ENCODE data around the gene FAM234A. TPM values are rescaled to one million over a fixed set of nuclear protein-coding genes. Genes with fewer than 3 reads are reported as not detected.
"Not testable (repeated sequence)": the region's sequence is repeated elsewhere in the genome, so short reads cannot be mapped to it uniquely, and the experiment has no call there.

The FAM234A gene
- total RNA-seq, 1 experiment from 2014 or later = 28.3 TPM

GRCh38 chr16:265711-266110 is 31.1 kb downstream of the FAM234A start:
- DNase-seq = peak; percentile 37 to 49

GRCh38 chr16:266258-267164 is 31.9 kb downstream of the FAM234A start:
- Histone ChIP-seq H3K9me3 (replicated peaks) (no peaks in the 10 kb centered on the region), H3K27ac (no peak overlapping the region), H3K4me1 (peaks cover 12% of the 10 kb centered on the region; the same call in 1 of the 2 replicates), H3K27me3 (no peaks in the 10 kb centered on the region), H3K4me3 (no peak overlapping the region), H3K36me3 (no peaks in the 10 kb centered on the region)
- DNase-seq = no peak

More at GRCh38 chr16:265711-266110, 31.1 kb downstream of the FAM234A start:
- Histone ChIP-seq H3K4me1 (peaks cover 12% of the 10 kb centered on the region; the same call in 1 of the 2 replicates), H3K27me3 (no peaks in the 10 kb centered on the region), H3K9me3 (replicated peaks) (no peaks in the 10 kb centered on the region), H3K4me3 (no peak overlapping the region), H3K36me3 (no peaks in the 10 kb centered on the region), H3K27ac (no peak overlapping the region)

- H3K4me1 ChIP-seq = peaks cover 12% of the 10 kb centered on the region; the same call in 1 of the 2 replicates
- not testable (repeated sequence) for H3K27me3 ChIP-seq; DNase-seq; H3K27ac ChIP-seq; H3K9me3 ChIP-seq (replicated peaks); H3K36me3 ChIP-seq; H3K4me3 ChIP-seq
These were observed 32.9 kb downstream of the FAM234A start for GRCh38 chr16:267562-267961.

- Histone ChIP-seq H3K9me3 (replicated peaks) (no peaks in the 10 kb centered on the region), H3K27ac (no peak overlapping the region)
- no peak for DNase-seq
These were observed 33.8 kb downstream of the FAM234A start for GRCh38 chr16:268141-269053.

GRCh38 chr16:269061-269796 is 34.6 kb downstream of the FAM234A start:
- Histone ChIP-seq H3K4me1 (peaks cover 12% of the 10 kb centered on the region), H3K36me3 (no peaks in the 10 kb centered on the region), H3K9me3 (replicated peaks) (no peaks in the 10 kb centered on the region), H3K27ac (no peak overlapping the region), H3K4me3 (no peak overlapping the region), H3K27me3 (no peaks in the 10 kb centered on the region)
- DNase-seq = no peak

More at GRCh38 chr16:268141-269053, 33.8 kb downstream of the FAM234A start:
- H3K4me1 ChIP-seq = peaks cover 12% of the 10 kb centered on the region
- H3K36me3 ChIP-seq = no peaks in the 10 kb centered on the region
- H3K27me3 ChIP-seq = no peaks in the 10 kb centered on the region
- H3K4me3 ChIP-seq = no peak overlapping the region

- H3K27ac ChIP-seq = no peak overlapping the region
- no peaks in the 10 kb centered on the region for H3K9me3 ChIP-seq (replicated peaks)
- no peaks in the 10 kb centered on the region for H3K36me3 ChIP-seq
- H3K27me3 ChIP-seq = no peaks in the 10 kb centered on the region
- peaks cover 9% of the 10 kb centered on the region for H3K4me1 ChIP-seq
- no peak overlapping the region for H3K4me3 ChIP-seq
- DNase-seq = no peak
These were observed 36.0 kb downstream of the FAM234A start for GRCh38 chr16:270381-271255.

- no peaks in the 10 kb centered on the region; the same call in 1 of the 2 replicates for H3K4me1 ChIP-seq
- H3K27ac ChIP-seq = no peak overlapping the region
- H3K27me3 ChIP-seq = no peaks in the 10 kb centered on the region
- no peaks in the 10 kb centered on the region for H3K36me3 ChIP-seq
- 0 out of 2 replicates have a peak overlapping the region, but pooled peaks have one; percentile 15 for H3K4me3 ChIP-seq
- DNase-seq = no peak
- no peaks in the 10 kb centered on the region for H3K9me3 ChIP-seq (replicated peaks)
These were observed 38.3 kb downstream of the FAM234A start for GRCh38 chr16:272633-273546.

- no peaks in the 10 kb centered on the region for H3K27me3 ChIP-seq
- no peak for DNase-seq
These were observed 39.2 kb downstream of the FAM234A start for GRCh38 chr16:273547-274421.

GRCh38 chr16:275041-275641 is 40.5 kb downstream of the FAM234A start:
- no peaks in the 10 kb centered on the region for H3K9me3 ChIP-seq (replicated peaks)
- no peak overlapping the region for H3K4me3 ChIP-seq
- no peaks in the 10 kb centered on the region for H3K27me3 ChIP-seq
- no peaks in the 10 kb centered on the region for H3K36me3 ChIP-seq
- no peak for DNase-seq
- peaks cover 2% of the 10 kb centered on the region; the same call in 1 of the 2 replicates for H3K4me1 ChIP-seq
- no peak overlapping the region for H3K27ac ChIP-seq

More at GRCh38 chr16:273547-274421, 39.2 kb downstream of the FAM234A start:
- Histone ChIP-seq H3K27ac (no peak overlapping the region), H3K9me3 (replicated peaks) (no peaks in the 10 kb centered on the region), H3K36me3 (no peaks in the 10 kb centered on the region), H3K4me1 (no peaks in the 10 kb centered on the region; the same call in 1 of the 2 replicates), H3K4me3 (0 out of 2 replicates have a peak overlapping the region, but pooled peaks have one; percentile 15)

GRCh38 chr16:275786-276232 is 41.2 kb downstream of the FAM234A start, which contains the start of gene RGS11:
Gene RGS11, minus strand, starts transcription at chr16:275944. Its CDS starts 33 bp downstream, at chr16:275911.
- H3K4me3 ChIP-seq = no peak within 1 kb of the TSS
- no peaks in the 10 kb centered on the region for H3K27me3 ChIP-seq
- DNase-seq = no peak
- peaks cover 2% of the 10 kb centered on the region; the same call in 1 of the 2 replicates for H3K4me1 ChIP-seq
- H3K27ac ChIP-seq = no peak within 1 kb of the TSS
- no peaks in the 10 kb centered on the region for H3K36me3 ChIP-seq
- no peaks in the 10 kb centered on the region for H3K9me3 ChIP-seq (replicated peaks)

- Histone ChIP-seq H3K9me3 (replicated peaks) (no peaks in the 10 kb centered on the region), H3K27ac (no peak overlapping the region), H3K27me3 (no peaks in the 10 kb centered on the region), H3K4me3 (no peak overlapping the region), H3K36me3 (no peaks in the 10 kb centered on the region), H3K4me1 (peaks cover 2% of the 10 kb centered on the region; the same call in 1 of the 2 replicates)
- DNase-seq = no peak
These were observed 41.9 kb downstream of the FAM234A start for GRCh38 chr16:276426-277077.
